ENCODE measurements around the gene TTC28. TPM values are rescaled to one million over a fixed set of nuclear protein-coding genes. Genes with fewer than 3 reads are reported as not detected.

The TTC28 gene
- total RNA-seq, 4 donors from 2014 or later, result 35.6 to 42.6 (median 36.9) TPM

DNA sequence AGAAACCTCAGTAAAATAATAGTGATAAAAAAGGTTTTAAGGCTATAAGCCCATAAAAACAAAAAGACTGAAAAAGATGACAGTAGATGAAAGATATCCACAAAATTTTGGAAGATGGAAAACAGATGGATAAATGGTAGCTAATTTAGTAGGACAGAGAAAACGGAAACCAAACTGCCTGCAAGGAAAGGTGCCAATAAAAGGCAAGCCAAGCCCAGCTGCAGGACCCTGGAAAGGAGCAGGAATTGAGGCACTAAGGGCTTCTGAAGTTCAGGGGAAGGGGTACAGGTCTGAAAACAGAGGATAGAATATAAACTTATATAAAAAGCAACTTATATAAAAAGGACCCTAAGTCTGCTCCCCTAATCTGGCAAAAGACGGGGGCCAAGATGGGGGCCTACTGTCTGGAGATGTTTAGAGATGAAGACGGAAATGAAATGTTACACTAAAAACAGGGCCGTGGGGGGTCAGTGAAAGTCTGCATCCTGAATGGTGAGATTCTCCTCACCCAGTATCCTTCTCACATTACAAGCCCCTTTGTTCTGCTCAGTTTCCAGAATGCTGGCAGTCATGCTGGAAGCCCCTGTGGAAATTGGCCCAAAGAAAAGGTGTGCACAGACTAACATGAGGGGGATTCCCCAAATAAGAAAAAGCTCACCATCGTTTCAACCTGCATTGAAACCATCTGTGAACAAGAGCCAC is 491.3 kb downstream of the TTC28 start:
- H3K4me3 ChIP-seq, result no peak overlapping the region
- no peak for DNase-seq (ENCODE audit: extremely low spot score)
- TF ChIP-seq, protein P1, sequence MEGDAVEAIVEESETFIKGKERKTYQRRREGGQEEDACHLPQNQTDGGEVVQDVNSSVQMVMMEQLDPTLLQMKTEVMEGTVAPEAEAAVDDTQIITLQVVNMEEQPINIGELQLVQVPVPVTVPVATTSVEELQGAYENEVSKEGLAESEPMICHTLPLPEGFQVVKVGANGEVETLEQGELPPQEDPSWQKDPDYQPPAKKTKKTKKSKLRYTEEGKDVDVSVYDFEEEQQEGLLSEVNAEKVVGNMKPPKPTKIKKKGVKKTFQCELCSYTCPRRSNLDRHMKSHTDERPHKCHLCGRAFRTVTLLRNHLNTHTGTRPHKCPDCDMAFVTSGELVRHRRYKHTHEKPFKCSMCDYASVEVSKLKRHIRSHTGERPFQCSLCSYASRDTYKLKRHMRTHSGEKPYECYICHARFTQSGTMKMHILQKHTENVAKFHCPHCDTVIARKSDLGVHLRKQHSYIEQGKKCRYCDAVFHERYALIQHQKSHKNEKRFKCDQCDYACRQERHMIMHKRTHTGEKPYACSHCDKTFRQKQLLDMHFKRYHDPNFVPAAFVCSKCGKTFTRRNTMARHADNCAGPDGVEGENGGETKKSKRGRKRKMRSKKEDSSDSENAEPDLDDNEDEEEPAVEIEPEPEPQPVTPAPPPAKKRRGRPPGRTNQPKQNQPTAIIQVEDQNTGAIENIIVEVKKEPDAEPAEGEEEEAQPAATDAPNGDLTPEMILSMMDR (IDR thresholded peaks at IDR 0.05), result no peak
- TF ChIP-seq EP300 (IDR thresholded peaks at IDR 0.05) (no peak), POLR2A (IDR thresholded peaks at IDR 0.05; ENCODE audit: low read depth) (no peak), POLR2AphosphoS5 (IDR thresholded peaks at IDR 0.05) (no peak)
- H3K27ac ChIP-seq (replicated peaks in 1 of 4), result no peak overlapping the region
- 70% methylated on average over 5 of the region's 5 CpGs for WGBS
- no peaks in the 10 kb centered on the region for H3K27me3 ChIP-seq
- no peaks in the 10 kb centered on the region for H3K9me3 ChIP-seq
- H3K4me1 ChIP-seq, result peaks cover 0 to 2% (median 1%) of the 10 kb centered on the region in 4 donors
- intact Hi-C loops (cut with DNase I), result no loop called here
- H3K36me3 ChIP-seq, result no peaks in the 10 kb centered on the region

DNA sequence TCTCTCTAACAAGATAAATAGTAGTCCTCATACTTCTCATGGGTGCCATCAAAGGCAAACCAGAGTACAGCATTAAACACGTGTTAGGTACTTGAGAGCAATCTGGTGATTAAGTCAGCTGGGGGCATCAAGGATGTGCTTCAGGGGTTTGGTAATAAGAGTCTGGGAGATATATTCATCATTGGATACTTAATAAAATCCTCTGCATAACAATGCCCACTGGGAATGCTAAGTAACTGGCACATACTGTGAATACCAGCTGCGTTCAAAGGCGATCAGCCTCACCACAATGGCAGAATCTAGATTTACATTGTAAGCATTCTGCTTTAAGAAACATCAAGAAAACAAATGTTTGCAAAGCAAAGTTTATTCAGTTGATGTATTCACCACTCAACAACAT is 492.0 kb downstream of the TTC28 start:
- WGBS, result 96% methylated on average over 3 of the region's 3 CpGs
- Histone ChIP-seq H3K4me3 (no peak overlapping the region), H3K9me3 (no peaks in the 10 kb centered on the region), H3K36me3 (no peaks in the 10 kb centered on the region), H3K4me1 (peaks cover 4 to 10% (median 6%) of the 10 kb centered on the region in 4 donors), H3K27ac (replicated peaks in 1 of 4) (no peak overlapping the region), H3K27me3 (no peaks in the 10 kb centered on the region)
- TF ChIP-seq, protein P1 (IDR thresholded peaks at IDR 0.05), result no peak
- TF ChIP-seq EP300 (IDR thresholded peaks at IDR 0.05) (no peak), POLR2A (IDR thresholded peaks at IDR 0.05; ENCODE audit: low read depth) (no peak)
- no peak for DNase-seq (ENCODE audit: extremely low spot score)
- intact Hi-C loops (cut with DNase I), result no loop called here

DNA sequence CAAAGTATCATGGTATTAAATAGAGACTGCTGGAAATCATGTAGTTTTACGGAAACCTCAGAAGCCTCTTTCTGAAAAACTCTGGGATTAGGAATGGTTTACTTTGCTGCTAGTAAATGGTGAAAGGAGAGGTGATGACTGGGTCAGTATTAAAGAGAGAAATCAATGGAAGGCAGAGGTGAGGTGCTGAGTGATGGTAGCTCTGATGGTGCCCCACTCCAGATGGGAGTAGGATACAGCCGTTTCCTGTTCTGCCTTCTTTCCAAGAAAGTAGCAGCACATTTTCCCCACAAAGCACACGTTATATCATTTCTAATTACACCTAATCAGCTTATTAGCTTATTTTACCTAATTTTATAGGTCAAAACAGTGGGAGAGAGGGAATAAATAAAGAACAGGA is 493.0 kb downstream of the TTC28 start:
- TF ChIP-seq EP300 (IDR thresholded peaks at IDR 0.05), result no peak
- TF ChIP-seq, protein P1 (IDR thresholded peaks at IDR 0.05), result no peak
- no peak for TF ChIP-seq POLR2AphosphoS5 (IDR thresholded peaks at IDR 0.05)
- no peak for TF ChIP-seq POLR2A (IDR thresholded peaks at IDR 0.05; ENCODE audit: low read depth)
- Histone ChIP-seq H3K36me3 (no peaks in the 10 kb centered on the region), H3K9me3 (no peaks in the 10 kb centered on the region), H3K27ac (replicated peaks in 1 of 4) (no peak overlapping the region), H3K4me1 (peaks cover 6 to 19% (median 13%) of the 10 kb centered on the region in 4 donors), H3K27me3 (no peaks in the 10 kb centered on the region), H3K4me3 (no peak overlapping the region)
- 86% methylated on average over 3 of the region's 3 CpGs for WGBS
- DNase-seq (ENCODE audit: extremely low spot score), result no peak
- intact Hi-C loops (cut with DNase I), result no loop called here

DNA sequence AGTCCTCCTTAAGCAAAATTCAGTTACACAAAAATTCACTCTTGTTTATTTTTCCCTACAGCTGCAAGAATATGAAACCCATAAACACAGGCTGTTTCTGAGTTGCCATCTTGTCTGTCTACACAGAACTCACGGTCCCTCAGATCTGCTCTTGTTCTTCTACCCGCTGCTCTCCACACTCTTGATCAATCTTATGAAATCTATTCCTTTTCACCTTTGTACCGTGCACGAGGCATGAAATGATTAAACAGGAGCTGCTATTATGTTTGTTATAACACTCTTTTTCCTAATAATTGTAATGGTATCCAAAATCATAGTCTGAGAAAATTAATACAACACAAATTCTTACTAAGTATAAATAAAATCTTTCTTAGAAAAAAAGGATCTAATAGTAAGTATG is 494.5 kb downstream of the TTC28 start:
- WGBS, result 95% methylated on average over 4 of the region's 4 CpGs
- no peak for DNase-seq (ENCODE audit: extremely low spot score)
- no peak for TF ChIP-seq POLR2AphosphoS5 (IDR thresholded peaks at IDR 0.05)
- no peak for TF ChIP-seq EP300 (IDR thresholded peaks at IDR 0.05)
- no peak for TF ChIP-seq POLR2A (IDR thresholded peaks at IDR 0.05; ENCODE audit: low read depth)
- TF ChIP-seq, protein P1 (IDR thresholded peaks at IDR 0.05), result no peak
- intact Hi-C loops (cut with DNase I), result no loop called here
- Histone ChIP-seq H3K27ac (replicated peaks in 1 of 4) (no peak overlapping the region), H3K9me3 (no peaks in the 10 kb centered on the region), H3K36me3 (no peaks in the 10 kb centered on the region), H3K4me1 (peaks cover 11 to 29% (median 22%) of the 10 kb centered on the region in 4 donors), H3K27me3 (no peaks in the 10 kb centered on the region), H3K4me3 (no peak overlapping the region)

Measured in esophagus muscularis mucosa (tissue), 4 donors.